ENCODE measurements around the gene FOXA2.
"Not testable (repeated sequence)": the region's sequence is repeated elsewhere in the genome, so short reads cannot be mapped to it uniquely, and the experiment has no call there.

Gene FOXA2

GRCh38 chr20:22584522-22584921 is at the start of gene FOXA2:
Gene FOXA2 (minus strand): TSS chr20:22584572. CDS start chr20:22584278, 294 bp downstream.
- no peak for DNase-seq (ENCODE audit: low read depth in 2 of 2)

GRCh38 chr20:22630701-22631100 is 46.3 kb upstream of the FOXA2 start:
- no peak for DNase-seq (ENCODE audit: low read depth in 2 of 2)

- DNase-seq (ENCODE audit: low read depth in 2 of 2), result no peak
Observed at GRCh38 chr20:22629927-22630326, 45.6 kb upstream of the FOXA2 start.

GRCh38 chr20:22629447-22629846 is 45.1 kb upstream of the FOXA2 start:
- no peak for DNase-seq (ENCODE audit: low read depth in 2 of 2)

- no peak for DNase-seq (ENCODE audit: low read depth in 2 of 2)
Observed at GRCh38 chr20:22626496-22626895, 42.1 kb upstream of the FOXA2 start.

- DNase-seq (ENCODE audit: low read depth in 2 of 2), result no peak
Observed at GRCh38 chr20:22623211-22623610, 38.8 kb upstream of the FOXA2 start.

GRCh38 chr20:22620342-22620741 is 36.0 kb upstream of the FOXA2 start:
- no peak for DNase-seq (ENCODE audit: low read depth in 2 of 2)

GRCh38 chr20:22619806-22620205 is 35.4 kb upstream of the FOXA2 start:
- DNase-seq (ENCODE audit: low read depth in 2 of 2), result no peak

GRCh38 chr20:22619272-22619671 is 34.9 kb upstream of the FOXA2 start:
- no peak for DNase-seq (ENCODE audit: low read depth in 2 of 2)

GRCh38 chr20:22617160-22617559 is 32.8 kb upstream of the FOXA2 start:
- no peak for DNase-seq (ENCODE audit: low read depth in 2 of 2)

GRCh38 chr20:22616551-22616950 is 32.2 kb upstream of the FOXA2 start:
- DNase-seq (ENCODE audit: low read depth in 2 of 2), result no peak

- no peak for DNase-seq (ENCODE audit: low read depth in 2 of 2)
Observed at GRCh38 chr20:22615425-22615824, 31.1 kb upstream of the FOXA2 start.

GRCh38 chr20:22611636-22612035 is 27.3 kb upstream of the FOXA2 start:
- no peak for DNase-seq (ENCODE audit: low read depth in 2 of 2)

GRCh38 chr20:22607695-22608094 is 23.3 kb upstream of the FOXA2 start:
- no peak for DNase-seq (ENCODE audit: low read depth in 2 of 2)

- no peak for DNase-seq (ENCODE audit: low read depth in 2 of 2)
Observed at GRCh38 chr20:22604815-22605214, 20.4 kb upstream of the FOXA2 start.

- DNase-seq (ENCODE audit: low read depth in 2 of 2), result no peak
Observed at GRCh38 chr20:22601361-22602141, 17.2 kb upstream of the FOXA2 start.

- not testable (repeated sequence) for DNase-seq (ENCODE audit: low read depth in 2 of 2)
Observed at GRCh38 chr20:22599258-22599657, 14.9 kb upstream of the FOXA2 start.

GRCh38 chr20:22597303-22597702 is 12.9 kb upstream of the FOXA2 start:
- no peak for DNase-seq (ENCODE audit: low read depth in 2 of 2)

- no peak for DNase-seq (ENCODE audit: low read depth in 2 of 2)
Observed at GRCh38 chr20:22590662-22591061, 6.3 kb upstream of the FOXA2 start.

GRCh38 chr20:22586645-22587310 is 2.4 kb upstream of the FOXA2 start:
- DNase-seq (ENCODE audit: low read depth in 2 of 2), result no peak

- DNase-seq (ENCODE audit: low read depth in 2 of 2), result no peak
Observed at GRCh38 chr20:22585786-22586493, 1.6 kb upstream of the FOXA2 start.

- DNase-seq (ENCODE audit: low read depth in 2 of 2), result no peak
Observed at GRCh38 chr20:22584922-22585785, 782 bp upstream of the FOXA2 start.
